HG03354 (cell line): Measurements from ENCODE around the gene MAGEB4.
"Not testable (repeated sequence)": the region's sequence is repeated elsewhere in the genome, so short reads cannot be mapped to it uniquely, and the experiment has no call there.

Experiments
- ATAC-seq: cut with Tn5 transposase; IDR thresholded peaks from one replicate; pipeline ENCODE4 v1.9.1; 2021; ENCODE audit warnings: mild to moderate bottlenecking; ENCODE audit not compliant: unreplicated experiment, poor library complexity, severe bottlenecking

MAGEB4 gene

GRCh38 chrX:30241724-30242415, at the start of gene MAGEB4:
MAGEB4 (plus strand) TSS chrX:30242000; CDS start chrX:30242136, 136 bp downstream.
- ATAC-seq: no peak

GRCh38 chrX:30193910-30194309, 47.9 kb upstream of the MAGEB4 start:
- ATAC-seq: not testable (repeated sequence)

GRCh38 chrX:30196322-30196721, 45.5 kb upstream of the MAGEB4 start:
- peak; percentile 57 for ATAC-seq

GRCh38 chrX:30212172-30212571, 29.6 kb upstream of the MAGEB4 start:
- ATAC-seq: no peak

- no peak for ATAC-seq
These were observed 26.4 kb upstream of the MAGEB4 start, which contains the start of gene MAGEB2 for GRCh38 chrX:30215357-30215843. MAGEB2 (plus strand) TSS chrX:30215563; CDS start chrX:30218581, 3,018 bp downstream.

GRCh38 chrX:30217465-30217864, 24.3 kb upstream of the MAGEB4 start:
- ATAC-seq: no peak

- no peak for ATAC-seq
These were observed 22.4 kb upstream of the MAGEB4 start for GRCh38 chrX:30219372-30219771.

GRCh38 chrX:30220661-30221060, 21.1 kb upstream of the MAGEB4 start:
- no peak for ATAC-seq

GRCh38 chrX:30224536-30224935, 17.3 kb upstream of the MAGEB4 start:
- ATAC-seq: no peak

- ATAC-seq: no peak
These were observed 13.3 kb upstream of the MAGEB4 start for GRCh38 chrX:30228526-30228925.

- ATAC-seq: no peak
These were observed 11.4 kb upstream of the MAGEB4 start, which contains the start of gene MAGEB3 for GRCh38 chrX:30230395-30230794. MAGEB3 (plus strand) TSS chrX:30230657; CDS start chrX:30235925, 5,268 bp downstream.

GRCh38 chrX:30246769-30247489, 5.1 kb downstream of the MAGEB4 start, which contains the start of gene MAGEB1:
MAGEB1 (plus strand) TSS chrX:30247146; CDS start chrX:30250494, 3,348 bp downstream.
- no peak for ATAC-seq

GRCh38 chrX:30248854-30249253, 7.1 kb downstream of the MAGEB4 start:
- ATAC-seq: peak; percentile 69

- peak; percentile 53 for ATAC-seq
These were observed 11.5 kb downstream of the MAGEB4 start for GRCh38 chrX:30253257-30253656.

- ATAC-seq: no peak
These were observed 18.1 kb downstream of the MAGEB4 start for GRCh38 chrX:30259927-30260326.

GRCh38 chrX:30261012-30261411, 19.2 kb downstream of the MAGEB4 start:
- no peak for ATAC-seq

GRCh38 chrX:30262763-30263162, 21.0 kb downstream of the MAGEB4 start:
- no peak for ATAC-seq

GRCh38 chrX:30270639-30271038, 28.8 kb downstream of the MAGEB4 start:
- ATAC-seq: no peak

- ATAC-seq: no peak
These were observed 33.7 kb downstream of the MAGEB4 start for GRCh38 chrX:30275498-30275897.

GRCh38 chrX:30278365-30278764, 36.6 kb downstream of the MAGEB4 start:
- ATAC-seq: no peak

- no peak for ATAC-seq
These were observed 38.6 kb downstream of the MAGEB4 start for GRCh38 chrX:30280428-30280827.
